IPS-NIHi7 (cell line): ENCODE results near the gene TTC8.

ENCODE experiments used
- DNase-seq: peaks from one replicate; pipeline ENCODE4 v3.0.0; 2012; ENCODE audit warnings: mixed read lengths; ENCODE audit errors: extremely low spot score

Gene TTC8

GRCh38 chr14:88868558-88869159 is 44.2 kb downstream of the TTC8 start:
- no peak for DNase-seq

- no peak for DNase-seq
Observed at GRCh38 chr14:88870777-88871176, 46.3 kb downstream of the TTC8 start.

GRCh38 chr14:88871429-88871828 is 47.0 kb downstream of the TTC8 start:
- DNase-seq, result no peak

- DNase-seq, result no peak
Observed at GRCh38 chr14:88872976-88873375, 48.5 kb downstream of the TTC8 start.

GRCh38 chr14:88877192-88877591 is 52.7 kb downstream of the TTC8 start:
- no peak for DNase-seq

GRCh38 chr14:88879022-88879421 is 54.6 kb downstream of the TTC8 start:
- DNase-seq, result no peak

- no peak for DNase-seq
Observed at GRCh38 chr14:88882236-88882635, 57.8 kb downstream of the TTC8 start.

GRCh38 chr14:88895116-88895515 is 70.7 kb downstream of the TTC8 start:
- DNase-seq, result no peak

- DNase-seq, result no peak
Observed at GRCh38 chr14:88901189-88901588, 76.7 kb downstream of the TTC8 start.

GRCh38 chr14:88901991-88902390 is 77.5 kb downstream of the TTC8 start:
- DNase-seq, result no peak

GRCh38 chr14:88902850-88903249 is 78.4 kb downstream of the TTC8 start:
- no peak for DNase-seq

GRCh38 chr14:88904206-88904647 is 79.8 kb downstream of the TTC8 start:
- DNase-seq, result no peak

- DNase-seq, result no peak
Observed at GRCh38 chr14:88904864-88905263, 80.4 kb downstream of the TTC8 start.

GRCh38 chr14:88908216-88908615 is 83.8 kb downstream of the TTC8 start:
- DNase-seq, result no peak

- DNase-seq, result no peak
Observed at GRCh38 chr14:88910386-88910785, 85.9 kb downstream of the TTC8 start.

GRCh38 chr14:88911809-88912208 is 87.4 kb downstream of the TTC8 start:
- DNase-seq, result no peak

- no peak for DNase-seq
Observed at GRCh38 chr14:88914956-88915355, 90.5 kb downstream of the TTC8 start.

- DNase-seq, result no peak
Observed at GRCh38 chr14:88919502-88919901, 95.1 kb downstream of the TTC8 start.
